HepG2 (cell line): Measurements from ENCODE around the gene VPS11. TPM values are rescaled to one million over a fixed set of nuclear protein-coding genes. Genes with fewer than 3 reads are reported as not detected.
A peak's percentile ranks its signal among the peaks of the same experiment; 100 is the strongest.

Experiments used
- ASH2L ChIP-seq: fragments of 300-600, 200-600 bp; sonication (generic); IDR thresholded peaks from 2 replicates; pipeline ENCODE4 v1.7.0; 2017; ENCODE audit warnings: low read depth, mild to moderate bottlenecking, moderate library complexity, mixed read lengths, low read length; ENCODE audit not compliant: insufficient read length
- GATA4 ChIP-seq: sonication (generic); IDR thresholded peaks from 2 replicates; pipeline ENCODE4 v1.6.1; 2016; ENCODE audit warnings: antibody characterized with exemption, low read depth, borderline replicate concordance
- HOXA5 ChIP-seq: sonication (generic); formaldehyde crosslinking; IDR thresholded peaks from 2 replicates; pipeline ENCODE4 v1.4.0; 2020; ENCODE audit warnings: missing genetic modification reagents
- KDM2A ChIP-seq: sonication (generic); formaldehyde crosslinking; IDR thresholded peaks from 2 replicates; pipeline ENCODE4 v1.4.0; 2020; ENCODE audit warnings: low read depth, missing genetic modification reagents, borderline replicate concordance
- POLR2AphosphoS2 ChIP-seq: IDR thresholded peaks from 2 replicates; pipeline ENCODE4 v1.6.1; 2011; ENCODE audit warnings: low read depth, low read length, improper control_type of control experiment
- RBM39 ChIP-seq: fragments of 200-400 bp; formaldehyde crosslinking; IDR thresholded peaks from one replicate; pipeline ENCODE4 v1.6.1; 2018; ENCODE audit warnings: antibody characterized with exemption, mild to moderate bottlenecking, low read depth, low read length; ENCODE audit not compliant: poor library complexity, severe bottlenecking
- TBX2 ChIP-seq: sonication (generic); formaldehyde crosslinking; IDR thresholded peaks from 2 replicates; pipeline ENCODE4 v1.5.0; 2020; ENCODE audit warnings: missing genetic modification reagents, mild to moderate bottlenecking, borderline replicate concordance
- TGIF2 ChIP-seq: IDR thresholded peaks from 2 replicates; pipeline ENCODE4 v1.6.1; 2016; ENCODE audit warnings: control low read depth, missing compliant biosample characterization
- YY1 ChIP-seq: IDR thresholded peaks from 2 replicates; pipeline ENCODE4 v1.6.1; 2011; ENCODE audit warnings: low read length, low read depth, moderate library complexity, mild to moderate bottlenecking; ENCODE audit not compliant: insufficient read depth, insufficient replicate concordance
- ZFP36L1 ChIP-seq: sonication (generic); formaldehyde crosslinking; IDR thresholded peaks from 2 replicates; pipeline ENCODE4 v1.8.0; 2022; ENCODE audit warnings: mild to moderate bottlenecking, missing genetic modification reagents, moderate library complexity
- ZNF441 ChIP-seq: sonication (generic); formaldehyde crosslinking; IDR thresholded peaks from 2 replicates; pipeline ENCODE4 v1.7.0; 2021; ENCODE audit warnings: missing genetic modification reagents, borderline replicate concordance
- ZNF510 ChIP-seq: sonication (generic); formaldehyde crosslinking; IDR thresholded peaks from 2 replicates; pipeline ENCODE4 v1.4.0; 2020; ENCODE audit warnings: low read depth, mild to moderate bottlenecking, missing genetic modification reagents
- ZNF7 ChIP-seq: IDR thresholded peaks from 2 replicates; pipeline ENCODE4 v1.6.1; 2016; ENCODE audit warnings: missing biosample characterization, missing genetic modification reagents
- polyA plus RNA-seq, 8 experiments: library from polyadenylated mRNA; depleted of rRNA in 3 of 8; stranded (reverse) in 7 of 8; unstranded in 1 of 8; fragments of >200 nt; fragmentation: Illumina TruSeq in 4 of 8; extraction: Trizol in 4 of 8; gene quantifications; 2 replicates each; pipeline versions ENCODE4 v1.2.1 to v1.2.3, GENCODE V29; 2011 to 2016; ENCODE audit warnings: low read depth in 4 of 8, missing spikeins in 1 of 8, mixed read lengths in 1 of 8; ENCODE audit not compliant: insufficient read depth in 1 of 8
- total RNA-seq, 5 experiments: library from RNA; depleted of rRNA; stranded (reverse); fragments of >200 nt; fragmentation: Illumina TruSeq; extraction: Trizol; gene quantifications; 2 replicates each; pipeline ENCODE4 v1.2.3, GENCODE V29; 2016; ENCODE audit warnings: low read depth in 1 of 5
- TF ChIP-seq, protein P1 (sequence below): IDR thresholded peaks from 2 replicates; pipeline ENCODE4 v1.6.1; 2016; ENCODE audit warnings: missing compliant biosample characterization, missing genetic modification reagents, borderline replicate concordance
- TF ChIP-seq, protein P2 (sequence below): IDR thresholded peaks from 2 replicates; pipeline ENCODE4 v1.6.1; 2016; ENCODE audit warnings: mild to moderate bottlenecking
- TF ChIP-seq, protein P3 (sequence below): sonication (generic); formaldehyde crosslinking; IDR thresholded peaks from 2 replicates; pipeline ENCODE4 v1.4.0; 2020; ENCODE audit warnings: mild to moderate bottlenecking, missing genetic modification reagents

The VPS11 gene
- total and polyA plus RNA-seq, 2 of the 13 experiments (the other 11 are each of a cell fraction or from before 2014, with no cell fraction given) = 13.7 to 21.6 TPM

DNA sequence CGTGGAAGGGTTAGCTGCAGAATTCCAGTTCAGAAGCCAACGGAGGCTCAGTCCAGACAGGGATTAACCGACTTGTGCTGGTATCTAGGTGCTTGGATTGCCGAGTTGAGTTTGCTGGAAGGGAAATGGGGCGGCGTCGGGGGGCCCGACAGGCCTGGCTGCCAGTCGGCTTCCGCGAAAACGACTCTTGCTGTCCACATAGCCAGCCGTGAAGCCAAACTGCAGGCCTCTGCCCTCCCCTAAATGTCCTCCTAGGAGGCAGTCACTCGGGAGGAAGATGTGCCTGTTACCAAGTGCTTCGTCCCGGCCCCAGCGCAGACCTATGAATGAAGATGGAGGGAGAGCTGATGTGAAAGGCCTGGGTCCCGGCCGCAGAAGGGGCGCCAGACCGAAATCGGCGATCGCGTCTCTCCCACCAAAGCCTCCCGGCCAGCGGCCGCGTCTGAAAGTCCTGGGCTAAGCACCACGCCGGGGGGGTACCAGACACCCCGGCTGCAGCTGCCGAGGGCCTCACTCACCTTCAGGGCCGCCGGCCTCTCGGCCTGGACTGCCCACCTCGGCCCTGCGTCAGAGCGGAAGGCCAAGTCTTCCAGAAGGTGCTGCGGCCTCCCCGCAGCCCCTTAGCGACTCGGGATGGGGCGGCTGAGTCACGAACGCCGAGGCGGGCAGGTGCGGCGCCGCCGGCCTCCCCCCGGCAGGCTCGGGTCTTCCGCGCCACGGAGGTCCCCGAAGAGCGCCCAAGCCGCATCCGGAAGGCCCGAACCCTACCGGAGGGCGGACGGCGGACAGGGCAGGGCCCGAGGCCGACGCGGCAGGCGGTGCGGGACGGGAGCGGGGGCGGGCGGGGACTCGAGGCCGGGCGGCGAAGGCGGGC lies 26.6 kb downstream of the VPS11 start (continued):
- TF ChIP-seq, protein P1, sequence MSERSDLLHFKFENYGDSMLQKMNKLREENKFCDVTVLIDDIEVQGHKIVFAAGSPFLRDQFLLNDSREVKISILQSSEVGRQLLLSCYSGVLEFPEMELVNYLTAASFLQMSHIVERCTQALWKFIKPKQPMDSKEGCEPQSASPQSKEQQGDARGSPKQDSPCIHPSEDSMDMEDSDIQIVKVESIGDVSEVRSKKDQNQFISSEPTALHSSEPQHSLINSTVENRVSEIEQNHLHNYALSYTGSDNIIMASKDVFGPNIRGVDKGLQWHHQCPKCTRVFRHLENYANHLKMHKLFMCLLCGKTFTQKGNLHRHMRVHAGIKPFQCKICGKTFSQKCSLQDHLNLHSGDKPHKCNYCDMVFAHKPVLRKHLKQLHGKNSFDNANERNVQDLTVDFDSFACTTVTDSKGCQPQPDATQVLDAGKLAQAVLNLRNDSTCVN (CRISPR knock-in tag) = 0 out of 2 replicates have a peak, but pooled peaks have one; percentile 24
- TF ChIP-seq ZFP36L1 (CRISPR knock-in tag) = no peak
- TF ChIP-seq YY1 = no peak
- TF ChIP-seq, protein P2, sequence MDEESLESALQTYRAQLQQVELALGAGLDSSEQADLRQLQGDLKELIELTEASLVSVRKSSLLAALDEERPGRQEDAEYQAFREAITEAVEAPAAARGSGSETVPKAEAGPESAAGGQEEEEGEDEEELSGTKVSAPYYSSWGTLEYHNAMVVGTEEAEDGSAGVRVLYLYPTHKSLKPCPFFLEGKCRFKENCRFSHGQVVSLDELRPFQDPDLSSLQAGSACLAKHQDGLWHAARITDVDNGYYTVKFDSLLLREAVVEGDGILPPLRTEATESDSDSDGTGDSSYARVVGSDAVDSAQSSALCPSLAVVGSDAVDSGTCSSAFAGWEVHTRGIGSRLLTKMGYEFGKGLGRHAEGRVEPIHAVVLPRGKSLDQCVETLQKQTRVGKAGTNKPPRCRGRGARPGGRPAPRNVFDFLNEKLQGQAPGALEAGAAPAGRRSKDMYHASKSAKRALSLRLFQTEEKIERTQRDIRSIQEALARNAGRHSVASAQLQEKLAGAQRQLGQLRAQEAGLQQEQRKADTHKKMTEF (CRISPR knock-in tag) = no peak
- TF ChIP-seq ZNF7 (CRISPR knock-in tag) = no peak
- TF ChIP-seq ASH2L = no peak
- TF ChIP-seq RBM39 = no peak
- TF ChIP-seq HOXA5 = no peak
- TF ChIP-seq GATA4 = no peak
- no peak for TF ChIP-seq ZNF510
- TF ChIP-seq KDM2A (CRISPR knock-in tag) = peak; percentile 91
- TF ChIP-seq, protein P3, sequence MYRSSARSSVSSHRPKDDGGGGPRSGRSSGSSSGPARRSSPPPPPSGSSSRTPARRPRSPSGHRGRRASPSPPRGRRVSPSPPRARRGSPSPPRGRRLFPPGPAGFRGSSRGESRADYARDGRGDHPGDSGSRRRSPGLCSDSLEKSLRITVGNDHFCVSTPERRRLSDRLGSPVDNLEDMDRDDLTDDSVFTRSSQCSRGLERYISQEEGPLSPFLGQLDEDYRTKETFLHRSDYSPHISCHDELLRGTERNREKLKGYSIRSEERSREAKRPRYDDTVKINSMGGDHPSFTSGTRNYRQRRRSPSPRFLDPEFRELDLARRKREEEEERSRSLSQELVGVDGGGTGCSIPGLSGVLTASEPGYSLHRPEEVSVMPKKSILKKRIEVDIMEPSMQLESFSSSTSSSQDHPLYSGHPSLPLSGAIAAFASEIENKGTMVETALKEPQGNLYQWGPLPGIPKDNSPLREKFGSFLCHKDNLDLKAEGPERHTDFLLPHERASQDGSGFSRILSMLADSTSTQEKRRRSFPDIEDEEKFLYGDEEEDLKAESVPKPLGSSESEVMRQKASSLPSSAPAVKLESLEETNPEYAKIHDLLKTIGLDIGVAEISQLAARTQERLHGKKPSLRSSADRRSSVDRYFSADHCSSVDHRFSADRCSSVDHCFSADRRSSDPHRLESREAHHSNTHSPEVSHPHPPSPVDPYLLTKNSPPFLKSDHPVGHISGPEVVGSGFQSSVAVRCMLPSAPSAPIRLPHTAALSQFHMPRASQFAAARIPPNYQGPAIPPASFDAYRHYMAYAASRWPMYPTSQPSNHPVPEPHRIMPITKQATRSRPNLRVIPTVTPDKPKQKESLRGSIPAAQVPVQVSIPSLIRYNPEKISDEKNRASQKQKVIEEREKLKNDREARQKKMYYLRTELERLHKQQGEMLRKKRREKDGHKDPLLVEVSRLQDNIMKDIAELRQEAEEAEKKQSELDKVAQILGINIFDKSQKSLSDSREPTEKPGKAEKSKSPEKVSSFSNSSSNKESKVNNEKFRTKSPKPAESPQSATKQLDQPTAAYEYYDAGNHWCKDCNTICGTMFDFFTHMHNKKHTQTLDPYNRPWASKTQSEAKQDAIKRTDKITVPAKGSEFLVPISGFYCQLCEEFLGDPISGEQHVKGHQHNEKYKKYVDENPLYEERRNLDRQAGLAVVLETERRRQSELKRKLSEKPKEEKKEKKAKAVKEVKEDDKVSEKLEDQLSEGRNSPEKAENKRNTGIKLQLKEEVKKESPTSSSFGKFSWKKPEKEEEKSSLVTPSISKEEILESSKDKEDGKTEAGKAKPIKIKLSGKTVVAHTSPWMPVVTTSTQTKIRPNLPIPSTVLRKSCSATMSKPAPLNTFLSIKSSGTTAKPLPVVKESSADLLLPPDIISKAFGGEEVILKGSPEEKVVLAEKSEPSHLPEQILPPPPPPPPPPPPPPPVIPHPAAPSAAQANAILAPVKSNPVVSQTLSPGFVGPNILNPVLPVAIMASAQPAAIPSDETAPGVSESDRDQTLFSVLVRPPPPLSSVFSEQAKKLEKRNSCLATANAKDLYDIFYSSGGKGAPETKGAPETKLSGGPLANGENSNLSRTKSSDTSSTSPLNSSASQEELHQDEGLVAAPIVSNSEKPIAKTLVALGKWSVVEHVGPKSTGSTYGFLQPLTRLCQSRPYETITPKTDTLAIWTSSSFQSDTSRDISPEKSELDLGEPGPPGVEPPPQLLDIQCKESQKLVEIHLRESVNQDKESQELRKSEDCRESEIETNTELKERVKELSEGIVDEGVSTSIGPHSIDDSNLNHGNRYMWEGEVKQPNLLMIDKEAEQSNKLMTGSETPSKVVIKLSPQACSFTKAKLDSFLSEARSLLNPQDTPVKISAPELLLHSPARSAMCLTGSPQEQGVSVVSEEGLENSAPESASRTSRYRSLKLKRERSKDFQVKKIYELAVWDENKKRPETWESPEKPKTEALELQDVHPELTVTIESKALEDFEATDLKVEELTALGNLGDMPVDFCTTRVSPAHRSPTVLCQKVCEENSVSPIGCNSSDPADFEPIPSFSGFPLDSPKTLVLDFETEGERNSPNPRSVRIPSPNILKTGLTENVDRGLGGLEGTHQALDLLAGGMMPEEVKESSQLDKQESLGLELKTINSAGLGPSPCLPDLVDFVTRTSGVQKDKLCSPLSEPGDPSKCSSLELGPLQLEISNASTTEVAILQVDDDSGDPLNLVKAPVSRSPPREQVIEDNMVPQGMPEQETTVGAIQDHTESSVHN (CRISPR knock-in tag) = no peak
- TF ChIP-seq TBX2 (CRISPR knock-in tag) = no peak
- TF ChIP-seq TGIF2 (CRISPR knock-in tag) = no peak
- TF ChIP-seq ZNF441 (CRISPR knock-in tag) = no peak
- no peak for TF ChIP-seq POLR2AphosphoS2
